ENCODE results near the gene RSU1. TPM values are rescaled to one million over a fixed set of nuclear protein-coding genes. Genes with fewer than 3 reads are reported as not detected.

The RSU1 gene
- total RNA-seq, 1 experiment from 2014 or later: 29.5 TPM

DNA sequence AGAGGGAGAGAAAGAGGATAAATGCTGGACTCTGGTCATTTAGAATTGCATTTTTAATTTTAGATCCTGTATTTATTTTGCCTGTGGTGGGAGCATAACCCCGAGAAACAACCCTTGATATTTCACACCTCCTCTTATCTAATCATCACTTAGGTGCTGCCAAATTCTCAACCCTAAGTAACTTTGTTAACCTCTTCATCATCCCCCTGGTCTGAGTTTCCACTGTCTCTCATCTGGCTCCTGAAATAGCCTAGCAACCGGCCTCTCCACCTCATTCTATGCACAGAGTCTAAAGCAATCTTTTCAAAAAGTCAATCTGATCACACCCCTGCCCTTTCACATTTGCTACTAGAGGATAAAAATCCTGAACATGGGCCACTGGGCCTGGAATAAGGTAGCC, 177.1 kb downstream of the RSU1 start (continued):
- TF ChIP-seq, protein P1, sequence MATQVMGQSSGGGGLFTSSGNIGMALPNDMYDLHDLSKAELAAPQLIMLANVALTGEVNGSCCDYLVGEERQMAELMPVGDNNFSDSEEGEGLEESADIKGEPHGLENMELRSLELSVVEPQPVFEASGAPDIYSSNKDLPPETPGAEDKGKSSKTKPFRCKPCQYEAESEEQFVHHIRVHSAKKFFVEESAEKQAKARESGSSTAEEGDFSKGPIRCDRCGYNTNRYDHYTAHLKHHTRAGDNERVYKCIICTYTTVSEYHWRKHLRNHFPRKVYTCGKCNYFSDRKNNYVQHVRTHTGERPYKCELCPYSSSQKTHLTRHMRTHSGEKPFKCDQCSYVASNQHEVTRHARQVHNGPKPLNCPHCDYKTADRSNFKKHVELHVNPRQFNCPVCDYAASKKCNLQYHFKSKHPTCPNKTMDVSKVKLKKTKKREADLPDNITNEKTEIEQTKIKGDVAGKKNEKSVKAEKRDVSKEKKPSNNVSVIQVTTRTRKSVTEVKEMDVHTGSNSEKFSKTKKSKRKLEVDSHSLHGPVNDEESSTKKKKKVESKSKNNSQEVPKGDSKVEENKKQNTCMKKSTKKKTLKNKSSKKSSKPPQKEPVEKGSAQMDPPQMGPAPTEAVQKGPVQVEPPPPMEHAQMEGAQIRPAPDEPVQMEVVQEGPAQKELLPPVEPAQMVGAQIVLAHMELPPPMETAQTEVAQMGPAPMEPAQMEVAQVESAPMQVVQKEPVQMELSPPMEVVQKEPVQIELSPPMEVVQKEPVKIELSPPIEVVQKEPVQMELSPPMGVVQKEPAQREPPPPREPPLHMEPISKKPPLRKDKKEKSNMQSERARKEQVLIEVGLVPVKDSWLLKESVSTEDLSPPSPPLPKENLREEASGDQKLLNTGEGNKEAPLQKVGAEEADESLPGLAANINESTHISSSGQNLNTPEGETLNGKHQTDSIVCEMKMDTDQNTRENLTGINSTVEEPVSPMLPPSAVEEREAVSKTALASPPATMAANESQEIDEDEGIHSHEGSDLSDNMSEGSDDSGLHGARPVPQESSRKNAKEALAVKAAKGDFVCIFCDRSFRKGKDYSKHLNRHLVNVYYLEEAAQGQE (IDR thresholded peaks at IDR 0.05; ENCODE audit: low read depth): no peak
- no peak for TF ChIP-seq CBX3 (IDR thresholded peaks at IDR 0.05; ENCODE audit: low read depth)
- no peak for TF ChIP-seq POLR2A (IDR thresholded peaks at IDR 0.05; ENCODE audit: borderline replicate concordance, extremely low read depth, insufficient read depth, insufficient read length)
- no peak for TF ChIP-seq ELF1 (IDR thresholded peaks at IDR 0.05; ENCODE audit: borderline replicate concordance, low read depth)

DNA sequence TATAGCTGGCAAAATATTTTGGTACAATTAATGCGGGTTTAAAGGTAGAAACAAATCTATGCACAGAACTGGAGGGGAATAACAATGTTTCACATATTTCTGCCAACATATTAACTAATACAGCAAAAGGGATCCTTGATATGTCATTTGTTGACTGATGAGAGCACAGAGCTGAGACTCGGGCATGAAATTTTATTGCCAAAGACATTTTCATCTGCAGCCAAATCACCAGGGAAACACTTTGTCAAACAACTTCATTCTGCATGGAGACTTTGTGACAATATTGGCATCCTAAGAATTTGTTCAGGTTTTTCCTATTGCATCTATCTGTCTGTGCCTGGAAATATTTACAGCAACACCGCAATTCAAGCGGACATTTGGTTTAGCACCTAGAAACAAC, 177.8 kb downstream of the RSU1 start:
- no peaks in the 10 kb centered on the region for H3K9me2 ChIP-seq (ENCODE audit: insufficient read depth)
- H2AFZ ChIP-seq (ENCODE audit: low read depth, low read length, poor library complexity, severe bottlenecking): no peak overlapping the region
- BruUV-seq (replicated peaks): no TSS peak
- ChIA-PET POLR2A (no interaction called here), RAD21 (ENCODE audit: low non-redundant PET in 1 of 2, low total read pairs in 2 of 2, uncharacterized antibody in 2 of 2, unreplicated experiment in 2 of 2) (no interaction called here), CTCF (no interaction called here)
- H4K20me1 ChIP-seq (ENCODE audit: insufficient read depth): no peaks in the 10 kb centered on the region
- no peaks in the 10 kb centered on the region for H3K36me3 ChIP-seq (ENCODE audit: control insufficient read depth in 1 of 2, insufficient read depth in 2 of 2, low read length in 2 of 2)
- TF ChIP-seq EGR1 (IDR thresholded peaks at IDR 0.05; ENCODE audit: low read depth): no peak
- TF ChIP-seq POLR2A (IDR thresholded peaks at IDR 0.05; ENCODE audit: borderline replicate concordance, extremely low read depth, insufficient read depth, insufficient read length): no peak
- no peak for TF ChIP-seq SP1 (IDR thresholded peaks at IDR 0.05; ENCODE audit: low read depth)
- TF ChIP-seq POLR2AphosphoS5 (IDR thresholded peaks at IDR 0.05; ENCODE audit: low read depth, low read length): no peak
- no peak for TF ChIP-seq CEBPB (IDR thresholded peaks at IDR 0.05; ENCODE audit: low read depth)
- TF ChIP-seq JUND (IDR thresholded peaks at IDR 0.05): no peak
- TF ChIP-seq EZH2phosphoT487 (IDR thresholded peaks at IDR 0.05; ENCODE audit: borderline replicate concordance): no peak
- TF ChIP-seq ELF1 (IDR thresholded peaks at IDR 0.05; ENCODE audit: borderline replicate concordance, low read depth): no peak
- TF ChIP-seq CBX3 (IDR thresholded peaks at IDR 0.05; ENCODE audit: low read depth): no peak
- no peak for TF ChIP-seq SIN3A (IDR thresholded peaks at IDR 0.05; ENCODE audit: low read depth)
- no peak for TF ChIP-seq RAD21 (IDR thresholded peaks at IDR 0.05; ENCODE audit: low read depth)
- TF ChIP-seq TCF7L2 (IDR thresholded peaks at IDR 0.05; ENCODE audit: borderline replicate concordance, extremely low read depth, insufficient read depth, insufficient read length): no peak
- TF ChIP-seq EZH2 (IDR thresholded peaks at IDR 0.05): no peak
- no peaks in the 10 kb centered on the region for H3K79me2 ChIP-seq (ENCODE audit: insufficient read depth, low read length)
- H3K9me3 ChIP-seq (ENCODE audit: control insufficient read depth in 1 of 2, insufficient read depth in 1 of 2, low read depth in 1 of 2, low read length in 2 of 2): no peaks in the 10 kb centered on the region
- intact Hi-C loops (cut with micrococcal nuclease): no loop called here
- no peak overlapping the region for H3K27ac ChIP-seq (ENCODE audit: low read depth, low read length)
- DNase-seq (ENCODE audit: low read depth, low spot score) (no peak), ATAC-seq (no peak)
- peaks cover 0 to 6% of the 10 kb centered on the region in 2 experiments; a peak in 1 of 4 replicates for H3K4me1 ChIP-seq (ENCODE audit: control insufficient read depth in 1 of 2, insufficient read depth in 2 of 2, low read length in 2 of 2)
- no peak overlapping the region for H3K4me2 ChIP-seq (ENCODE audit: low read length)
- no peak overlapping the region for H3K9ac ChIP-seq (ENCODE audit: low read length)
- H3K27me3 ChIP-seq (ENCODE audit: insufficient read depth, low read length): no peaks in the 10 kb centered on the region
- H3K4me3 ChIP-seq (replicated peaks in 1 of 2; ENCODE audit: low read depth in 1 of 2, low read length in 2 of 2): no peak overlapping the region
